HG03039 (cell line): ENCODE data around the gene C1orf53.

ENCODE experiments used
- ATAC-seq: cut with Tn5 transposase; IDR thresholded peaks from one replicate; pipeline ENCODE4 v1.9.1; 2021; ENCODE audit warnings: mild to moderate bottlenecking, moderate library complexity; ENCODE audit not compliant: unreplicated experiment

Gene C1orf53

GRCh38 chr1:197907846-197908616, 5.6 kb downstream of the C1orf53 start:
- ATAC-seq, result no peak

- ATAC-seq, result no peak
Measured at GRCh38 chr1:197908716-197909220, 6.3 kb downstream of the C1orf53 start.

- no peak for ATAC-seq
Measured at GRCh38 chr1:197909384-197909783, 7.0 kb downstream of the C1orf53 start.

- ATAC-seq, result no peak
Measured at GRCh38 chr1:197910120-197910991, 7.9 kb downstream of the C1orf53 start.

GRCh38 chr1:197911111-197911856, 8.9 kb downstream of the C1orf53 start:
- no peak for ATAC-seq

GRCh38 chr1:197911857-197912696, 9.6 kb downstream of the C1orf53 start:
- no peak for ATAC-seq

GRCh38 chr1:197912739-197913494, 10.5 kb downstream of the C1orf53 start:
- ATAC-seq, result no peak

- no peak for ATAC-seq
Measured at GRCh38 chr1:197913495-197914276, 11.3 kb downstream of the C1orf53 start.

GRCh38 chr1:197914510-197914909, 12.1 kb downstream of the C1orf53 start:
- no peak for ATAC-seq

GRCh38 chr1:197915260-197915861, 12.9 kb downstream of the C1orf53 start:
- ATAC-seq, result no peak

- ATAC-seq, result no peak
Measured at GRCh38 chr1:197915862-197916499, 13.6 kb downstream of the C1orf53 start.

- no peak for ATAC-seq
Measured at GRCh38 chr1:197916500-197916983, 14.1 kb downstream of the C1orf53 start.

- no peak for ATAC-seq
Measured at GRCh38 chr1:197917805-197918651, 15.6 kb downstream of the C1orf53 start.

- no peak for ATAC-seq
Measured at GRCh38 chr1:197918807-197919345, 16.4 kb downstream of the C1orf53 start.

- ATAC-seq, result no peak
Measured at GRCh38 chr1:197919346-197920066, 17.1 kb downstream of the C1orf53 start.

GRCh38 chr1:197920067-197920396, 17.6 kb downstream of the C1orf53 start:
- ATAC-seq, result no peak
